Adrenal gland (tissue), 5 donors: ENCODE data around the gene P2RX3.

Experiments
- CTCF ChIP-seq, 6 experiments: fragments of 450-650 bp in 4 of 6; fragments of 200-600 bp in 2 of 6; sonication (generic) in 1 of 6; IDR thresholded peaks; 1 replicate in 5 of 6; 2 replicates in 1 of 6; pipeline versions ENCODE4 v1.5.1 to v1.8.0; 2016 to 2021; ENCODE audit warnings: antibody characterized with exemption in 6 of 6, mild to moderate bottlenecking in 2 of 6, moderate library complexity in 1 of 6
- POLR2A ChIP-seq, 2 donors: fragments of 450-650 bp; IDR thresholded peaks; one replicate each; pipeline ENCODE4 v1.6.1; 2017; ENCODE audit warnings: antibody characterized with exemption in 2 of 2, mild to moderate bottlenecking in 2 of 2, moderate library complexity in 1 of 2
- donor health status: DM: no; HTN: no; CAD: no.

- no peak for TF ChIP-seq CTCF (IDR thresholded peaks at IDR 0.05)
- no peak for TF ChIP-seq POLR2A (IDR thresholded peaks at IDR 0.05)
These were observed 34.1 kb upstream of the P2RX3 start for GRCh38 chr11:57303990-57304579.
